HCT116 (cell line): ENCODE results near the gene EPHA2. TPM values are rescaled to one million over a fixed set of nuclear protein-coding genes. Genes with fewer than 3 reads are reported as not detected.

Experiments used
- ATAC-seq: fragments of 200-7000 bp; cut with Tn5 transposase; 2 replicates; pipeline ENCODE4 v1.9.1; 2020; ENCODE audit warnings: mild to moderate bottlenecking, moderate library complexity
- BruUV-seq: library from RNA; stranded (reverse); fragments of 400-500 nt; replicated peaks from 2 replicates; lab custom pipeline; 2021; lab: Mats Ljungman, UMichigan
- CTCF ChIA-PET: fragments of 300-600 bp; sonication (Branson Sonifier 250); formaldehyde crosslinking; loops from one replicate; lab custom pipeline; 2021; ENCODE audit warnings: antibody characterized with exemption; lab: Charles Lee
- POLR2A ChIA-PET: fragments of 300-600, 350-600 bp; sonication (Branson Sonifier 250); formaldehyde crosslinking; loops from one replicate; lab custom pipeline; 2021; ENCODE audit warnings: antibody characterized with exemption; lab: Charles Lee
- RAD21 ChIA-PET, 2 experiments: fragments of 300-600 bp; sonication (Branson Sonifier 250); formaldehyde crosslinking; loops; one replicate each; lab custom pipeline; 2023; ENCODE audit warnings: low total read pairs in 2 of 2; ENCODE audit not compliant: uncharacterized antibody in 2 of 2, unreplicated experiment in 2 of 2, low non-redundant PET in 1 of 2; lab: Charles Lee
- DNase-seq: peaks from one replicate; pipeline ENCODE4 v3.0.0-alpha.2; 2010; ENCODE audit warnings: low read depth, low spot score
- H2AFZ ChIP-seq: fragments of 200-600 bp; shearing (Covaris generic), sonication (generic); 2 replicates; pipeline ENCODE4 v1.6.1; 2017; ENCODE audit warnings: low read depth, mixed run types, mixed read lengths, antibody characterized with exemption, low read length; ENCODE audit not compliant: poor library complexity, severe bottlenecking
- H3K27ac ChIP-seq: 2 replicates; pipeline ENCODE4 v1.5.1; 2012; ENCODE audit warnings: low read depth, low read length
- H3K27me3 ChIP-seq: fragments of 200-600 bp; sonication (generic); 2 replicates; pipeline ENCODE4 v1.6.1; 2016; ENCODE audit warnings: mixed run types, low read length, mixed read lengths; ENCODE audit not compliant: insufficient read depth
- H3K36me3 ChIP-seq, 2 experiments: fragments of 200-500 bp in 1 of 2; fragments of 200-600 bp in 1 of 2; sonication (Bioruptor generic) in 1 of 2; sonication (generic) in 1 of 2; 2 replicates each; pipeline versions ENCODE4 v1.5.1 to v1.6.1; 2014 to 2016; ENCODE audit warnings: low read length in 2 of 2, inconsistent platforms in 1 of 2, mixed read lengths in 1 of 2, mixed run types in 1 of 2; ENCODE audit not compliant: insufficient read depth in 2 of 2, control insufficient read depth in 1 of 2
- H3K4me1 ChIP-seq, 2 experiments: fragments of 200-600 bp in 1 of 2; sonication (generic) in 1 of 2; 2 replicates each; pipeline versions ENCODE4 v1.5.1 to v1.6.1; 2012 to 2017; ENCODE audit warnings: low read length in 2 of 2, inconsistent platforms in 1 of 2, mild to moderate bottlenecking in 1 of 2, mixed read lengths in 1 of 2, mixed run types in 1 of 2, moderate library complexity in 1 of 2; ENCODE audit not compliant: insufficient read depth in 2 of 2, control insufficient read depth in 1 of 2
- H3K4me2 ChIP-seq: fragments of 200-600 bp; sonication (generic); 2 replicates; pipeline ENCODE4 v1.6.1; 2017; ENCODE audit warnings: mixed run types, low read length, mixed read lengths
- H3K4me3 ChIP-seq, 2 experiments: fragments of 200-600 bp in 1 of 2; sonication (generic) in 1 of 2; replicated peaks in 1 of 2; 2 replicates each; pipeline ENCODE4 v1.5.1; 2011 to 2016; ENCODE audit warnings: low read length in 2 of 2, control low read depth in 1 of 2, low read depth in 1 of 2, mild to moderate bottlenecking in 1 of 2, mixed read lengths in 1 of 2, mixed run types in 1 of 2
- H3K79me2 ChIP-seq: fragments of 200-600 bp; sonication (generic); 2 replicates; pipeline ENCODE4 v1.6.1; 2017; ENCODE audit warnings: mild to moderate bottlenecking, mixed run types, low read length, moderate library complexity, mixed read lengths; ENCODE audit not compliant: insufficient read depth
- H3K9ac ChIP-seq: fragments of 200-600 bp; sonication (generic); 2 replicates; pipeline ENCODE4 v1.6.1; 2016; ENCODE audit warnings: low read length, mixed read lengths
- H3K9me2 ChIP-seq: fragments of 200-600 bp; sonication (generic), shearing (Covaris generic); 2 replicates; pipeline ENCODE4 v1.6.1; 2017; ENCODE audit warnings: mixed run types, mild to moderate bottlenecking, moderate library complexity; ENCODE audit not compliant: insufficient read depth
- H3K9me3 ChIP-seq, 2 experiments: fragments of 200-500 bp in 1 of 2; fragments of 200-600 bp in 1 of 2; sonication (Bioruptor generic) in 1 of 2; sonication (generic) in 1 of 2; 2 replicates each; pipeline ENCODE4 v1.6.1; 2014 to 2017; ENCODE audit warnings: low read length in 2 of 2, mixed read lengths in 2 of 2, inconsistent platforms in 1 of 2, low read depth in 1 of 2, mild to moderate bottlenecking in 1 of 2, mixed run types in 1 of 2, moderate library complexity in 1 of 2; ENCODE audit not compliant: control insufficient read depth in 1 of 2, insufficient read depth in 1 of 2
- H4K20me1 ChIP-seq: fragments of 200-600 bp; sonication (generic), shearing (Covaris generic); 2 replicates; pipeline ENCODE4 v1.6.1; 2017; ENCODE audit warnings: mixed run types, mild to moderate bottlenecking, moderate library complexity; ENCODE audit not compliant: insufficient read depth
- ATF3 ChIP-seq: IDR thresholded peaks from 2 replicates; pipeline ENCODE4 v1.6.1; 2012
- CEBPB ChIP-seq: IDR thresholded peaks from 2 replicates; pipeline ENCODE4 v1.6.1; 2012; ENCODE audit warnings: low read depth
- CTCF ChIP-seq, 3 experiments: fragments of 200-600 bp in 1 of 3; sonication (generic) in 1 of 3; IDR thresholded peaks in 2 of 3; conservative IDR thresholded peaks in 1 of 3; 2 replicates each; pipeline ENCODE4 v1.5.1; 2012 to 2017; ENCODE audit warnings: low read depth in 2 of 3, low read length in 2 of 3, antibody characterized with exemption in 1 of 3, borderline replicate concordance in 1 of 3, control low read depth in 1 of 3, mild to moderate bottlenecking in 1 of 3, mixed read lengths in 1 of 3, mixed run types in 1 of 3, moderate library complexity in 1 of 3; ENCODE audit not compliant: insufficient read depth in 1 of 3
- EGR1 ChIP-seq: IDR thresholded peaks from 2 replicates; pipeline ENCODE4 v1.6.1; 2012; ENCODE audit warnings: low read depth
- ELF1 ChIP-seq: IDR thresholded peaks from 2 replicates; pipeline ENCODE4 v1.6.1; 2012; ENCODE audit warnings: low read depth, borderline replicate concordance
- EZH2 ChIP-seq: fragments of 200-600 bp; sonication (generic); IDR thresholded peaks from 2 replicates; pipeline ENCODE4 v1.6.1; 2017; ENCODE audit warnings: antibody characterized with exemption, mixed run types
- EZH2phosphoT487 ChIP-seq: fragments of 200-600 bp; IDR thresholded peaks from 2 replicates; pipeline ENCODE4 v1.6.1; 2018; ENCODE audit warnings: antibody characterized with exemption, borderline replicate concordance
- FOSL1 ChIP-seq: IDR thresholded peaks from 2 replicates; pipeline ENCODE4 v1.6.1; 2012; ENCODE audit warnings: low read depth
- JUND ChIP-seq: IDR thresholded peaks from 2 replicates; pipeline ENCODE4 v1.6.1; 2012
- MAX ChIP-seq: IDR thresholded peaks from 2 replicates; pipeline ENCODE4 v1.6.1; 2012
- POLR2AphosphoS5 ChIP-seq: IDR thresholded peaks from 2 replicates; pipeline ENCODE4 v1.6.1; 2011; ENCODE audit warnings: mild to moderate bottlenecking, low read depth, low read length, moderate library complexity
- RAD21 ChIP-seq: IDR thresholded peaks from 2 replicates; pipeline ENCODE4 v1.6.1; 2012; ENCODE audit warnings: low read depth, mild to moderate bottlenecking
- REST ChIP-seq: IDR thresholded peaks from 2 replicates; pipeline ENCODE4 v1.6.1; 2012; ENCODE audit warnings: low read depth
- SIN3A ChIP-seq: IDR thresholded peaks from 2 replicates; pipeline ENCODE4 v1.6.1; 2012; ENCODE audit warnings: low read depth
- SP1 ChIP-seq: IDR thresholded peaks from 2 replicates; pipeline ENCODE4 v1.6.1; 2012; ENCODE audit warnings: low read depth
- TCF7L2 ChIP-seq: IDR thresholded peaks from 2 replicates; pipeline ENCODE4 v1.7.0; 2011; ENCODE audit warnings: borderline replicate concordance, inconsistent platforms; ENCODE audit not compliant: insufficient read depth, insufficient read length; ENCODE audit errors: extremely low read depth
- ZBTB33 ChIP-seq: IDR thresholded peaks from 2 replicates; pipeline ENCODE4 v1.6.1; 2011; ENCODE audit warnings: mild to moderate bottlenecking, low read length, moderate library complexity; ENCODE audit not compliant: insufficient replicate concordance; ENCODE audit errors: extremely low read depth
- ZFX ChIP-seq: fragments of 450-650 bp; IDR thresholded peaks from 2 replicates; pipeline ENCODE4 v1.6.1; 2017
- ZNF274 ChIP-seq: fragments of 200-500 bp; sonication (Bioruptor generic); IDR thresholded peaks from 2 replicates; pipeline ENCODE4 v1.6.1; 2014; ENCODE audit warnings: mild to moderate bottlenecking, low read depth, low read length, inconsistent platforms
- intact Hi-C: fragments of 100-400 bp; cut with micrococcal nuclease; formaldehyde crosslinking; loops from 2 replicates; pipeline ENCODE4 v1.10.0; 2022
- total RNA-seq: library from RNA; stranded (reverse); gene quantifications from one replicate; pipeline ENCODE4 v1.2.1, GENCODE V29; 2021; ENCODE audit not compliant: unreplicated experiment

Gene EPHA2
- total RNA-seq, 1 experiment from 2014 or later, result 164 TPM

- no peak for DNase-seq
- BruUV-seq, result no TSS peak
- Histone ChIP-seq H3K27me3 (no peaks in the 10 kb centered on the region), H3K4me1 (peaks cover 79 to 84% of the 10 kb centered on the region in 2 experiments), H3K9me3 (no peaks in the 10 kb centered on the region), H2AFZ (no peak overlapping the region), H3K27ac (peak overlapping the region; percentile 100), H3K36me3 (peaks cover 19 to 71% of the 10 kb centered on the region in 2 experiments), H3K9ac (peak overlapping the region; percentile 65), H3K4me2 (peak overlapping the region; percentile 85), H4K20me1 (peaks cover 22% of the 10 kb centered on the region; the same call in 1 of the 2 replicates), H3K9me2 (no peaks in the 10 kb centered on the region), H3K4me3 (no peak overlapping the region), H3K79me2 (peaks cover 100% of the 10 kb centered on the region)
- TF ChIP-seq ZBTB33 (no peak), ATF3 (no peak), EGR1 (no peak), TCF7L2 (no peak), SIN3A (no peak), EZH2phosphoT487 (no peak), REST (no peak), ELF1 (no peak), POLR2AphosphoS5 (no peak), ZNF274 (no peak), RAD21 (no peak), SP1 (no peak), EZH2 (no peak), JUND (no peak), ZFX (no peak), CTCF (IDR thresholded peaks at IDR 0.05 in 2 of 3, conservative IDR thresholded peaks at IDR 0.05 in 1 of 3; ENCODE audit: borderline replicate concordance in 1 of 3, insufficient read depth in 1 of 3, low read depth in 2 of 3, low read length in 2 of 3) (no peak), CEBPB (no peak), FOSL1 (no peak), MAX (no peak)
- RAD21 ChIA-PET, result no interaction called here
- no peak for ATAC-seq
- intact Hi-C loops, result no loop called here
- CTCF ChIA-PET, result no interaction called here
- POLR2A ChIA-PET, result no interaction called here
Measured at GRCh38 chr1:16141573-16142336, 14.1 kb downstream of the EPHA2 start.
